ENCODE measurements around the gene GOLT1A.

DNA sequence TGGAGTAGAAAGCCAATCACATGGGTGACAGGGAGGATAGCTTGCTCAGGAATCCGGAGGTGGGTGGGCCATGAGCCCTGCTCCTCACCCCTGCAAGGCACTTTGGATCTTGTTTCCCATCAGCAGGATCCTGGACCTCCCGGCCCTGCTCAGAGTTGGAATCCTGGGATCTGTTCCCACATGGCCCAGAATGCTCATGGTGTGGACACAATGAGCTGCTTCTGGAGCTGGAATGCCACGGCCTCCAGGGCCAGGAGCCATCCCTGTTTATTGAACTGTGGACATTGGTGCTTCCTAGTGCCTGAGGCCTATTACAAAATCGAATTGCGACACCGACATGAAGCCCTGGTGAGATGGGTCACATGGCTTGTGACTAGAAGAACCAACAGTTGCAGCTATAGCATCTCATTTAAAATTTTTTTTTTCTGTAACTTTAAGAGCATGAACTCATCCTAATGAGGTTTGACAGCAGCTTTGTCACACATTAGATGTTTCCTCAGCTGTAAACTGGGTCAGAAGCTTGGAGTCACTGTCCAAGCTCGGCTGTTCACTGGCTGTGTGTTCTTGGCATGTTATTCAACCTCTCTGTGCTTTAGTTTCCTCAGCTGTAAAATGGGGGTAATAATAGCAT, 40.4 kb upstream of the GOLT1A start:
- TF ChIP-seq, protein P1, sequence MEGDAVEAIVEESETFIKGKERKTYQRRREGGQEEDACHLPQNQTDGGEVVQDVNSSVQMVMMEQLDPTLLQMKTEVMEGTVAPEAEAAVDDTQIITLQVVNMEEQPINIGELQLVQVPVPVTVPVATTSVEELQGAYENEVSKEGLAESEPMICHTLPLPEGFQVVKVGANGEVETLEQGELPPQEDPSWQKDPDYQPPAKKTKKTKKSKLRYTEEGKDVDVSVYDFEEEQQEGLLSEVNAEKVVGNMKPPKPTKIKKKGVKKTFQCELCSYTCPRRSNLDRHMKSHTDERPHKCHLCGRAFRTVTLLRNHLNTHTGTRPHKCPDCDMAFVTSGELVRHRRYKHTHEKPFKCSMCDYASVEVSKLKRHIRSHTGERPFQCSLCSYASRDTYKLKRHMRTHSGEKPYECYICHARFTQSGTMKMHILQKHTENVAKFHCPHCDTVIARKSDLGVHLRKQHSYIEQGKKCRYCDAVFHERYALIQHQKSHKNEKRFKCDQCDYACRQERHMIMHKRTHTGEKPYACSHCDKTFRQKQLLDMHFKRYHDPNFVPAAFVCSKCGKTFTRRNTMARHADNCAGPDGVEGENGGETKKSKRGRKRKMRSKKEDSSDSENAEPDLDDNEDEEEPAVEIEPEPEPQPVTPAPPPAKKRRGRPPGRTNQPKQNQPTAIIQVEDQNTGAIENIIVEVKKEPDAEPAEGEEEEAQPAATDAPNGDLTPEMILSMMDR (conservative IDR thresholded peaks at IDR 0.05 in 1 of 2, IDR thresholded peaks at IDR 0.05 in 1 of 2; ENCODE audit: low read depth in 1 of 2, low read length in 2 of 2) = no peak
- TF ChIP-seq EZH2 (IDR thresholded peaks at IDR 0.05; ENCODE audit: low read length, missing control alignments) = no peak
